ENCODE data around the gene RBMS1. TPM values are rescaled to one million over a fixed set of nuclear protein-coding genes. Genes with fewer than 3 reads are reported as not detected.

The RBMS1 gene
- polyA plus RNA-seq, 1 donor (not counting 4 experiments of a cell fraction or from before 2014, with no cell fraction given), result 89.1 TPM

- DNase-seq (ENCODE audit: low read depth, low spot score) (no peak), FAIRE-seq (no peak)
- peaks cover 30% of the 10 kb centered on the region for H3K4me1 ChIP-seq (ENCODE audit: control insufficient read depth, extremely low read depth, insufficient read depth, low read length)
- H3K36me3 ChIP-seq (ENCODE audit: control insufficient read depth in 2 of 2, extremely low read depth in 1 of 2, insufficient read depth in 2 of 2, low read length in 2 of 2), result no peaks in the 10 kb centered on the region
- no peaks in the 10 kb centered on the region for H3K9me3 ChIP-seq (ENCODE audit: control insufficient read depth, low read depth, low read length)
- peak overlapping the region; percentile 0 for H3K27ac ChIP-seq (ENCODE audit: control insufficient read depth, insufficient read depth, low read length)
- H3K27me3 ChIP-seq (ENCODE audit: control insufficient read depth, extremely low read depth, insufficient read depth, low read length), result no peaks in the 10 kb centered on the region
- H3K9ac ChIP-seq (ENCODE audit: control insufficient read depth, extremely low read depth, insufficient read depth, low read length), result no peak overlapping the region
- H4K20me1 ChIP-seq (ENCODE audit: control insufficient read depth, extremely low read depth, insufficient read depth, low read length), result no peaks in the 10 kb centered on the region
- H2AFZ ChIP-seq (ENCODE audit: control insufficient read depth, low read length), result no peak overlapping the region
- H3K4me2 ChIP-seq (ENCODE audit: control insufficient read depth, extremely low read depth, insufficient read depth, low read depth, low read length), result no peak overlapping the region
- TF ChIP-seq CTCF (optimal IDR thresholded peaks at IDR 0.05 in 1 of 3, IDR thresholded peaks at IDR 0.05 in 1 of 3, conservative IDR thresholded peaks at IDR 0.05 in 1 of 3; ENCODE audit: extremely low read depth in 1 of 3, insufficient read depth in 2 of 3, low read length in 3 of 3), result peak in 2 of 3 experiments; percentile 16 to 37
- TF ChIP-seq EZH2 (IDR thresholded peaks at IDR 0.05; ENCODE audit: low read length), result no peak
- H3K79me2 ChIP-seq (ENCODE audit: control insufficient read depth, insufficient read depth, low read length), result peaks cover 5% of the 10 kb centered on the region
- dilution Hi-C loops (cut with MboI; ENCODE audit: extremely low pct_ligation_motif_present, low sequenced_read_pairs), result no loop called here
- H3K9me1 ChIP-seq (ENCODE audit: control insufficient read depth, extremely low read depth, insufficient read depth, low read length), result no peaks in the 10 kb centered on the region
- H3K4me3 ChIP-seq (ENCODE audit: control insufficient read depth in 2 of 3, extremely low read depth in 1 of 3, insufficient read depth in 2 of 3, low read depth in 1 of 3, low read length in 3 of 3), result no peak overlapping the region
These were observed 64.2 kb downstream of the RBMS1 start for GRCh38 chr2:160429248-160430000.

- Histone ChIP-seq H3K4me3 (ENCODE audit: control insufficient read depth in 2 of 3, extremely low read depth in 1 of 3, insufficient read depth in 2 of 3, low read depth in 1 of 3, low read length in 3 of 3) (no peak overlapping the region), H3K4me2 (ENCODE audit: control insufficient read depth, extremely low read depth, insufficient read depth, low read depth, low read length) (no peak overlapping the region), H3K79me2 (ENCODE audit: control insufficient read depth, insufficient read depth, low read length) (peaks cover 6% of the 10 kb centered on the region), H2AFZ (ENCODE audit: control insufficient read depth, low read length) (no peak overlapping the region), H3K36me3 (ENCODE audit: control insufficient read depth in 2 of 2, extremely low read depth in 1 of 2, insufficient read depth in 2 of 2, low read length in 2 of 2) (no peaks in the 10 kb centered on the region), H3K27me3 (ENCODE audit: control insufficient read depth, extremely low read depth, insufficient read depth, low read length) (no peaks in the 10 kb centered on the region), H3K9ac (ENCODE audit: control insufficient read depth, extremely low read depth, insufficient read depth, low read length) (no peak overlapping the region), H4K20me1 (ENCODE audit: control insufficient read depth, extremely low read depth, insufficient read depth, low read length) (no peaks in the 10 kb centered on the region), H3K9me1 (ENCODE audit: control insufficient read depth, extremely low read depth, insufficient read depth, low read length) (no peaks in the 10 kb centered on the region), H3K4me1 (ENCODE audit: control insufficient read depth, extremely low read depth, insufficient read depth, low read length) (peaks cover 20% of the 10 kb centered on the region), H3K9me3 (ENCODE audit: control insufficient read depth, low read depth, low read length) (no peaks in the 10 kb centered on the region), H3K27ac (ENCODE audit: control insufficient read depth, insufficient read depth, low read length) (no peak overlapping the region)
- FAIRE-seq, result no peak
- TF ChIP-seq CTCF (optimal IDR thresholded peaks at IDR 0.05 in 1 of 3, IDR thresholded peaks at IDR 0.05 in 1 of 3, conservative IDR thresholded peaks at IDR 0.05 in 1 of 3; ENCODE audit: extremely low read depth in 1 of 3, insufficient read depth in 2 of 3, low read length in 3 of 3) (no peak), EZH2 (IDR thresholded peaks at IDR 0.05; ENCODE audit: low read length) (no peak)
- dilution Hi-C loops (cut with MboI; ENCODE audit: extremely low pct_ligation_motif_present, low sequenced_read_pairs), result no loop called here
- no peak for DNase-seq (ENCODE audit: low read depth, low spot score)
These were observed 65.2 kb downstream of the RBMS1 start for GRCh38 chr2:160428405-160428763.

Data from keratinocyte (primary cell).